CD14-positive monocyte (primary cell): ENCODE measurements around the gene KIF21B. TPM values are rescaled to one million over a fixed set of nuclear protein-coding genes. Genes with fewer than 3 reads are reported as not detected.
A peak's percentile ranks its signal among the peaks of the same experiment; 100 is the strongest.

Source experiments
- DNase-seq, 3 donors: peaks; one replicate each; pipeline ENCODE4 v3.0.0-alpha.2; 2011 to 2022
- H2AFZ ChIP-seq: 2 replicates; pipeline ENCODE4 v1.6.0; 2012; ENCODE audit warnings: mild to moderate bottlenecking, low read depth, low read length, inconsistent platforms; ENCODE audit not compliant: insufficient read depth, poor library complexity, severe bottlenecking
- H3K27ac ChIP-seq, 2 donors: 1 replicate in 1 of 2; 2 replicates in 1 of 2; pipeline ENCODE4 v1.5.1; 2012 to 2013; ENCODE audit warnings: low read length in 2 of 2, control low read depth in 1 of 2, inconsistent platforms in 1 of 2, low read depth in 1 of 2, mild to moderate bottlenecking in 1 of 2
- H3K27me3 ChIP-seq, 2 donors: one replicate each; pipeline versions ENCODE4 v1.6.0 to v1.6.1; 2011 to 2013; ENCODE audit warnings: low read length in 2 of 2; ENCODE audit not compliant: control insufficient read depth in 2 of 2, insufficient read depth in 2 of 2
- H3K36me3 ChIP-seq, 2 donors: replicated peaks in 1 of 2; 1 replicate in 1 of 2; 2 replicates in 1 of 2; pipeline versions ENCODE4 v1.5.1 to v1.6.1; 2012 to 2013; ENCODE audit warnings: low read length in 2 of 2, control low read depth in 1 of 2, inconsistent platforms in 1 of 2, mild to moderate bottlenecking in 1 of 2; ENCODE audit not compliant: insufficient read depth in 2 of 2, control insufficient read depth in 1 of 2
- H3K4me1 ChIP-seq, 2 donors: 1 replicate in 1 of 2; 2 replicates in 1 of 2; pipeline versions ENCODE4 v1.5.1 to v1.6.1; 2012 to 2013; ENCODE audit warnings: low read length in 2 of 2, control low read depth in 1 of 2, inconsistent platforms in 1 of 2, mild to moderate bottlenecking in 1 of 2, moderate library complexity in 1 of 2; ENCODE audit not compliant: insufficient read depth in 2 of 2, control insufficient read depth in 1 of 2
- H3K4me2 ChIP-seq: replicated peaks from 2 replicates; pipeline ENCODE3; 2012; ENCODE audit warnings: low read length, moderate library complexity, mild to moderate bottlenecking; ENCODE audit not compliant: poor library complexity, severe bottlenecking; ENCODE audit errors: extremely low read depth
- H3K4me3 ChIP-seq, 3 experiments: fragments of 200-600 bp in 1 of 3; sonication (generic) in 1 of 3; replicated peaks in 1 of 3; 1 replicate in 2 of 3; 2 replicates in 1 of 3; pipeline ENCODE4 v1.5.1; 2011 to 2013; ENCODE audit warnings: low read length in 3 of 3, mild to moderate bottlenecking in 3 of 3, control low read depth in 2 of 3, low read depth in 2 of 3, inconsistent platforms in 1 of 3, moderate library complexity in 1 of 3
- H3K79me2 ChIP-seq: 2 replicates; pipeline ENCODE4 v1.6.0; 2012; ENCODE audit warnings: mild to moderate bottlenecking, control low read depth, inconsistent platforms, low read length, moderate library complexity; ENCODE audit not compliant: insufficient read depth
- H3K9ac ChIP-seq: 2 replicates; pipeline ENCODE4 v1.6.0; 2017; ENCODE audit warnings: low read length, mild to moderate bottlenecking; ENCODE audit not compliant: insufficient read depth, poor library complexity, severe bottlenecking
- H3K9me3 ChIP-seq, 2 donors: replicated peaks in 1 of 2; 1 replicate in 1 of 2; 2 replicates in 1 of 2; pipeline versions ENCODE4 v1.5.1 to v1.6.1; 2012 to 2013; ENCODE audit warnings: low read length in 2 of 2, control low read depth in 1 of 2; ENCODE audit not compliant: control insufficient read depth in 1 of 2, insufficient read depth in 1 of 2
- H4K20me1 ChIP-seq: 2 replicates; pipeline ENCODE4 v1.6.0; 2012; ENCODE audit warnings: mild to moderate bottlenecking, low read length, control low read depth, moderate library complexity; ENCODE audit not compliant: insufficient read depth
- H3K27ac Mint-ChIP-seq, 7 donors: one replicate each; pipeline ENCODE4 v1.8.0; 2020; ENCODE audit warnings: mild to moderate bottlenecking in 7 of 7, mixed read lengths in 7 of 7, moderate library complexity in 6 of 7, inconsistent platforms in 2 of 7
- H3K27me3 Mint-ChIP-seq, 3 donors: one replicate each; pipeline ENCODE4 v1.8.0; 2021 to 2022; ENCODE audit warnings: low read depth in 3 of 3, mild to moderate bottlenecking in 3 of 3, mixed read lengths in 3 of 3, moderate library complexity in 3 of 3, inconsistent platforms in 1 of 3
- H3K36me3 Mint-ChIP-seq, 2 donors: one replicate each; pipeline ENCODE4 v1.8.0; 2020; ENCODE audit warnings: mixed read lengths in 2 of 2, inconsistent platforms in 1 of 2, mild to moderate bottlenecking in 1 of 2
- H3K4me1 Mint-ChIP-seq: one replicate; pipeline ENCODE4 v1.8.0; 2020; ENCODE audit warnings: mild to moderate bottlenecking, mixed read lengths
- H3K4me3 Mint-ChIP-seq, 2 donors: one replicate each; pipeline ENCODE4 v1.8.0; 2020; ENCODE audit warnings: mild to moderate bottlenecking in 2 of 2, mixed read lengths in 2 of 2, moderate library complexity in 1 of 2
- H3K9me3 Mint-ChIP-seq, 7 donors: one replicate each; pipeline ENCODE4 v1.8.0; 2020 to 2022; ENCODE audit warnings: mixed read lengths in 7 of 7, mild to moderate bottlenecking in 6 of 7, moderate library complexity in 6 of 7, inconsistent platforms in 2 of 7
- CTCF ChIP-seq: fragments of 200-600 bp; IDR thresholded peaks from one replicate; pipeline ENCODE4 v1.8.0; 2022; ENCODE audit warnings: antibody characterized with exemption, mild to moderate bottlenecking
- WGBS: methylation state at CpG from one replicate; pipeline ENCODE4 v1.1.5; 2013; ENCODE audit warnings: missing lambda C conversion rate; ENCODE audit not compliant: insufficient coverage; 5-methylcytosine and 5-hydroxymethylcytosine counted together
- intact Hi-C, 2 donors: fragments of 100-400 bp; cut with micrococcal nuclease; formaldehyde crosslinking; loops; one replicate each; pipeline versions ENCODE4 v1.15.0 to v1.15.1; 2023
- polyA plus RNA-seq, 3 donors: library from polyadenylated mRNA; depleted of rRNA in 1 of 3; unstranded in 2 of 3; stranded (reverse) in 1 of 3; fragments of 300-500 nt in 2 of 3; fragments of >200 nt in 1 of 3; fragmentation: Illumina TruSeq in 2 of 3; gene quantifications; 1 replicate in 2 of 3; 2 replicates in 1 of 3; pipeline ENCODE4 v1.2.3, GENCODE V29; 2012 to 2021

KIF21B gene
- polyA plus RNA-seq, 3 donors = 0.18 to 9.8 (median 0.30) TPM

- H3K4me3 Mint-ChIP-seq = no peak overlapping the region
- H3K4me2 ChIP-seq = no peak overlapping the region
- peaks cover 26% of the 10 kb centered on the region for H3K79me2 ChIP-seq
- TF ChIP-seq CTCF = no peak
- H2AFZ ChIP-seq = no peak overlapping the region
- no peaks in the 10 kb centered on the region for H3K36me3 Mint-ChIP-seq
- no peaks in the 10 kb centered on the region for H3K27me3 ChIP-seq
- H3K9ac ChIP-seq = no peak overlapping the region
- H3K27ac ChIP-seq = no peak overlapping the region
- peaks cover 87% of the 10 kb centered on the region for H3K4me1 Mint-ChIP-seq
- H3K9me3 ChIP-seq = no peaks in the 10 kb centered on the region
- no peaks in the 10 kb centered on the region for H3K36me3 ChIP-seq
- H3K27ac Mint-ChIP-seq = peak overlapping the region in 1 of 7 donors; percentile 68
- 0% methylated on average over 1 of the region's 2 CpGs for WGBS
- DNase-seq = no peak
- peaks cover 0 to 2% (median 0%) of the 10 kb centered on the region in 7 donors for H3K9me3 Mint-ChIP-seq
- H3K27me3 Mint-ChIP-seq = peaks cover 0 to 2% (median 2%) of the 10 kb centered on the region in 3 donors
- H3K4me1 ChIP-seq = peaks cover 87 to 91% of the 10 kb centered on the region in 2 donors
- intact Hi-C loops = loop anchor here in 1 of 2 donors (5.0 kb wide), 1 partner anchor 397 kb away; no protein-coding TSS in a partner anchor
- H3K4me3 ChIP-seq = no peak overlapping the region
- H4K20me1 ChIP-seq = peaks cover 55% of the 10 kb centered on the region
These were observed 1.1 kb upstream of the KIF21B start for GRCh38 chr1:201024625-201024998.

GRCh38 chr1:201023920-201024624, 558 bp upstream of the KIF21B start:
- H3K36me3 Mint-ChIP-seq = peaks cover 0 to 2% of the 10 kb centered on the region in 2 donors
- no peaks in the 10 kb centered on the region for H3K27me3 ChIP-seq
- TF ChIP-seq CTCF = no peak
- H3K79me2 ChIP-seq = peaks cover 26% of the 10 kb centered on the region
- DNase-seq = peak in 1 of 3 donors; percentile 11
- peaks cover 0 to 4% (median 0%) of the 10 kb centered on the region in 7 donors for H3K9me3 Mint-ChIP-seq
- H3K4me2 ChIP-seq = peak overlapping the region; percentile 34
- H3K27ac Mint-ChIP-seq = peak overlapping the region in 2 of 7 donors; percentile 22 to 70
- no peaks in the 10 kb centered on the region for H3K36me3 ChIP-seq
- H3K4me3 Mint-ChIP-seq = peak overlapping the region; percentile 37 to 59
- H2AFZ ChIP-seq = no peak overlapping the region
- peaks cover 92 to 95% of the 10 kb centered on the region in 2 donors for H3K4me1 ChIP-seq
- intact Hi-C loops = loop anchor here in 1 of 2 donors (5.0 kb wide), 1 partner anchor 397 kb away; no protein-coding TSS in a partner anchor
- peaks cover 0 to 5% (median 2%) of the 10 kb centered on the region in 3 donors for H3K27me3 Mint-ChIP-seq
- no peak overlapping the region for H3K9ac ChIP-seq
- peaks cover 60% of the 10 kb centered on the region for H4K20me1 ChIP-seq
- no peak overlapping the region for H3K4me3 ChIP-seq
- H3K4me1 Mint-ChIP-seq = peaks cover 90% of the 10 kb centered on the region
- 36% methylated on average over 10 of the region's 17 CpGs for WGBS
- H3K9me3 ChIP-seq = no peaks in the 10 kb centered on the region
- H3K27ac ChIP-seq = no peak overlapping the region
